T-helper 1 cell treated with Interleukin-12 subunit alpha and Interleukin-12 subunit beta and Interleukin-4 antibody, amounts not matched to agents 30 μg/mL and 1 μg/mL, for 36 hours (primary cell): ENCODE measurements around the gene APOBEC3F.
A peak's percentile ranks its signal among the peaks of the same experiment; 100 is the strongest.
"Not testable (repeated sequence)": the region's sequence is repeated elsewhere in the genome, so short reads cannot be mapped to it uniquely, and the experiment has no call there.

Source experiments
- H3K27ac Mint-ChIP-seq: one replicate; pipeline ENCODE4 v1.8.0; 2021; ENCODE audit warnings: mild to moderate bottlenecking, mixed read lengths
- H3K27me3 Mint-ChIP-seq: one replicate; pipeline ENCODE4 v1.8.0; 2021; ENCODE audit warnings: low read depth, mixed read lengths
- H3K36me3 Mint-ChIP-seq: one replicate; pipeline ENCODE4 v1.8.0; 2021; ENCODE audit warnings: low read depth, mixed read lengths
- H3K4me1 Mint-ChIP-seq: one replicate; pipeline ENCODE4 v1.8.0; 2021; ENCODE audit warnings: low read depth, mixed read lengths
- H3K4me3 Mint-ChIP-seq: one replicate; pipeline ENCODE4 v1.8.0; 2021; ENCODE audit warnings: mild to moderate bottlenecking, moderate library complexity, mixed read lengths
- H3K9me3 Mint-ChIP-seq: one replicate; pipeline ENCODE4 v1.8.0; 2021; ENCODE audit warnings: mixed read lengths

The APOBEC3F gene

DNA sequence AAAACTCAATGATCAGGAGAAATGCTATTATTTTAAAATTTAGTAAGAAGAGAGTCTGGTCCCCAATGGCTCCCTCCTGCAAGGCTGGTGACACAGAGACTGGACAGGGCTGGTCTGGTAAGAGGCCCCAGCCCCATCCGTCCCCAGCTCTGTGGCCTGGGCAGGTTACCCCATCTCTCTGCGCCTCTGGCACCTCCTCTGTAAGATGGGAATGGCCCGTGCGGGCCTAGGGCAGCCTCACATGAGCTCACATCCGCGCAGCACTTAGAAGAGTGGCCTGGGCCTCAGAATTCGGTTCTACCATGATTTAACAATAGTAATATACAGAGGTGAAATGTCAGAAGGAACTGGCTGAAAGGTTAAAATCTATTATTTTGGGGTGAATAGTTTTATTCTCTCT, 1.2 kb downstream of the APOBEC3F start:
- Mint-ChIP-seq H3K27ac (peak overlapping the region; percentile 36), H3K4me1 (peaks cover 29% of the 10 kb centered on the region), H3K36me3 (peaks cover 13% of the 10 kb centered on the region), H3K27me3 (no peaks in the 10 kb centered on the region), H3K4me3 (peak overlapping the region; percentile 88), H3K9me3 (no peaks in the 10 kb centered on the region)

DNA sequence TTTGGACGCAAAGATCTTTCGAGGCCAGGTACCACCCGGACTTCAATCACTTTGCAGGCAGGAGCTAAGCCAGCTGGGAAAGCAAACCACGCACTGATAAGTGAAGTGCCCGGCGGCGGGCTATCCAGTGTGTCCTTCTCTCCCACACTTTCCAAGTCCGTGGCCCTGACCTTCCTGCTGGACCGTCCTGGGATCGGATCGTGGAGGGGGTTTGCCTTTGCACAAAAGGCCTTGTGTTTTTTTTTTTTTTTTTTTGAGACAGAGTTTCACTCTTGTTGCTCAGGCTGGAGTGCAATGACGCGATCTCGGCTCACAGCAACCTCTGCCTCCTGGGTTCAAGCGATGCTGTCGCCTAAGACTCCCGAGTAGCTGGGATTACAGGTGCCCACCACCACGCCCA, 2.4 kb downstream of the APOBEC3F start:
- Mint-ChIP-seq H3K36me3 (peaks cover 13% of the 10 kb centered on the region), H3K4me1 (peaks cover 26% of the 10 kb centered on the region)
- H3K27ac Mint-ChIP-seq, H3K27me3 Mint-ChIP-seq, H3K4me3 Mint-ChIP-seq, H3K9me3 Mint-ChIP-seq: not testable (repeated sequence)

DNA sequence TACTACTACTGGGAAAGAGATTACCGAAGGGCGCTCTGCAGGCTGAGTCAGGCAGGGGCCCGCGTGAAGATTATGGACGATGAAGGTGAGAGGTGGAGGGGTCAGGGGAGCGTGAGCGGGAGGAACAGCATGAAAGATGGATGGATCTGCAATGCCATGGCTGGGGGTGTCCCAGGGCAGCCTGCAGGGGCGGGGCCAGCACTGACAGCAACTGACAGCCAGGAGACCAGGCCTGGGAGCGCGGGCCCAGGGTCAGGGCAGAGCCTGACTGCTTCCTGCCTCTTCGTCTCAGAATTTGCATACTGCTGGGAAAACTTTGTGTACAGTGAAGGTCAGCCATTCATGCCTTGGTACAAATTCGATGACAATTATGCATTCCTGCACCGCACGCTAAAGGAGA, 4.5 kb downstream of the APOBEC3F start:
- not testable (repeated sequence) for H3K27ac Mint-ChIP-seq, H3K9me3 Mint-ChIP-seq, H3K27me3 Mint-ChIP-seq, H3K4me3 Mint-ChIP-seq
- H3K36me3 Mint-ChIP-seq: peaks cover 15% of the 10 kb centered on the region
- H3K4me1 Mint-ChIP-seq: peaks cover 22% of the 10 kb centered on the region

DNA sequence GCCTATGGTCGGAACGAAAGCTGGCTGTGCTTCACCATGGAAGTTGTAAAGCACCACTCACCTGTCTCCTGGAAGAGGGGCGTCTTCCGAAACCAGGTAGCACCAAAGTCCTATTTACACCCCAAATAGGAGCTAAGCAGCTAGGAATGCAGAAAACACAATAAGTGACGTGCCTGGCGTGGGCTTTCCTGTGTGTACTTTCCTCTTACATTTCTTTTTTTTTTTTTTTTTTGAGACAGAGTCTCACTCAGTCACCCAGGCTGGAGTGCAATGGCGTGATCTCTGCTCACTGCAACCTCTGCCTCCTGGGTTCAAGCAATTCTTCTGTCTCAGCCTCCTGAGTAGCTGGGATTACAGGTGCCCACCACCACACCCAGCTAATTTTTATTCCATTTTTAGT, 8.8 kb downstream of the APOBEC3F start:
- H3K36me3 Mint-ChIP-seq: peaks cover 14% of the 10 kb centered on the region
- not testable (repeated sequence) for H3K27ac Mint-ChIP-seq, H3K27me3 Mint-ChIP-seq, H3K4me1 Mint-ChIP-seq, H3K4me3 Mint-ChIP-seq, H3K9me3 Mint-ChIP-seq

DNA sequence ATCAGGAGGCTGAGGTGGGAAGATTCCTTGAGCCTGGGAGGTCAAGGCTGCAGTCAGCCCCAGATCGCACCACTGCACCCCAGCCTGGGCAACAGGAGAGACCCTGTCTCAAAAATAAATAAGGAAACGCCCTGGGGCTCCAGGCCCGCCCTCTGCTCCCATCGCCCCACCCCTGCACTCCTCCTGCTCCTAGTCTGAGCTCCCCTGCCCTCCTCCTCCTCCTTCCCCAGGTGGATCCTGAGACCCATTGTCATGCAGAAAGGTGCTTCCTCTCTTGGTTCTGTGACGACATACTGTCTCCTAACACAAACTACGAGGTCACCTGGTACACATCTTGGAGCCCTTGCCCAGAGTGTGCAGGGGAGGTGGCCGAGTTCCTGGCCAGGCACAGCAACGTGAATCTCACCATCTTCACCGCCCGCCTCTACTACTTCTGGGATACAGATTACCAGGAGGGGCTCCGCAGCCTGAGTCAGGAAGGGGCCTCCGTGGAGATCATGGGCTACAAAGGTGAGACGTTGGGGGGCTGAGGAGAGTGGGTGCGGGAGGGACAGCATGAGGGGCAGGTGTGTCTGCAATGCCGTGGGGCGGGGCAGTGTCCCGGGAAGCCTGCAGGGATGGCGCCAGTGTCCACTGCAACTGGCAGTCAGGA, 11.3 kb downstream of the APOBEC3F start:
- not testable (repeated sequence) for H3K27ac Mint-ChIP-seq, H3K36me3 Mint-ChIP-seq, H3K4me3 Mint-ChIP-seq, H3K27me3 Mint-ChIP-seq, H3K9me3 Mint-ChIP-seq, H3K4me1 Mint-ChIP-seq

DNA sequence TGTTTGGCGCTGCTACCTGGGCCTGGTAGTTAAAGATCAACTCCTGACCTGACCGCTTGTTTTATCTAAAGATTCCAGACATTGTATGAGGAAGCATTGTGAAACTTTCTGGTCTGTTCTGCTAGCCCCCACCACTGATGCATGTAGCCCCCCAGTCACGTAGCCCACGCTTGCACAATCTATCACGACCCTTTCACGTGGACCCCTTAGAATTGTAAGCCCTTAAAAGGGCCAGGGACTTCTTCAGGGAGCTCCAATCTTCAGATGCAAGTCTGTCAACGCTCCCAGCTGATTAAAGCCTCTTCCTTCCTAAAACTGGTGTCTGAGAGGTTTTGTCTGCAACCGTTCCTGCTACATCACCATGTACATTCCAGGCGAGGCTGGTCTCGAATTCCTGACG, 15.0 kb downstream of the APOBEC3F start:
- Mint-ChIP-seq H3K4me3 (no peak overlapping the region), H3K27me3 (no peaks in the 10 kb centered on the region), H3K27ac (no peak overlapping the region), H3K9me3 (no peaks in the 10 kb centered on the region), H3K4me1 (no peaks in the 10 kb centered on the region), H3K36me3 (no peaks in the 10 kb centered on the region)

DNA sequence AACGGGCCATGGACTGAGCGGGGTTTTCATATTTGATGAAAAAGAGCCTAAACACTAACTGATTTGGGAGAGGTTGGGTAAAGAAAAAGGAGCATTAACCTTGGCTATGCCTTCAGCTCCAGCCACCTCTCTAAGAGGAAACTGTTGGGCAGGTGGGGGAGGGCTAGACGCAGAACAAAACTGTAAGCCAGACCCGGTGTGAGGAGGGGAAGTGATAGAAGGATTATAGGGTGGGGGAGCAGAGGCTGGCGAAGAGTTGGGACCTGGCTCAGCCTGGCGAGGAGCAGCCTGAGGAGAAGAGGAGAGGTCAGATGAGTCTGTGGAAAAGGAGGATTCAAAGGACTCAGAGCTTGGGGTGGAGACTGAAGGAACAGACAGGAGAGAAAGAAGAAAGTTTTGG, 20.6 kb downstream of the APOBEC3F start:
- not testable (repeated sequence) for H3K4me3 Mint-ChIP-seq, H3K9me3 Mint-ChIP-seq, H3K36me3 Mint-ChIP-seq, H3K27ac Mint-ChIP-seq, H3K4me1 Mint-ChIP-seq, H3K27me3 Mint-ChIP-seq

DNA sequence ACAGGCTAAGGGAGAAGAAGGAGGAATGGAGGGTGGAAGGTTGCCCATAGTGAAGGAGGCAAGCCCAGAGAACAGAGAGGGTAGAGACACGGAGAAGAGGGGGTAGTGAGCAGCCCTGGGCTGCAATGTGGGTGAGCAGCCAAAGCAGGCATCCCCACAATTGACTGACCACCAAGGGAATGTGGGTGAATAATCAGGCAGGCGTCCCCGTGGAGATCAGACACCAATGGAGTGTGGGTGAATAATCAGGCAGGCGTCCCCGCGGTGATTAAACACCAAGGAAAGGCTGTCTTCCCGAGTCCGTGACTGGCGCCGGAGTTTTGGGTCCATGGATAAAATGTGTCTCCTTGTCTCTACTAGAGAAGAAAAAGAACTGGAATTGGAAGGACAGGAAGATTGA, 21.3 kb downstream of the APOBEC3F start:
- not testable (repeated sequence) for H3K4me1 Mint-ChIP-seq, H3K27ac Mint-ChIP-seq, H3K36me3 Mint-ChIP-seq, H3K9me3 Mint-ChIP-seq, H3K4me3 Mint-ChIP-seq, H3K27me3 Mint-ChIP-seq

DNA sequence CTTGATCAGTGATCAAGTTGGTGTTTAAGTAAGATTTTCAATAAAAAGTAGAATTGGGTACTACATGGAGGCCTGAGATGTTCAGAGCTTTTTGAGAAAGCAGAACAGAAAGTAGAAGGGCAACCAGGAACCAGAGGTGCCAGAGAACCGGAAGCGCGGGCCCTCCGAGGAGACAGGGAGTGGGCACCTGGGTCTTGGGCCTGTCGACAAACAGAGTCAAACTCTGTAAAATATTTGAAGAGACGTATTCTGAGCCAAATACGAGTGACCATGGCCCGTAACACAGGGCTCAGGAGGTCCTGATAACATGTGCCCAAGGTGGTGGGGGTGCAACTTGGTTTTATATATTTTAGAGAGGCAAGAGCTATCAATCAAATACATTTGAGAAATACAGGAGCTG, 23.2 kb downstream of the APOBEC3F start:
- not testable (repeated sequence) for H3K4me1 Mint-ChIP-seq, H3K27ac Mint-ChIP-seq, H3K27me3 Mint-ChIP-seq, H3K9me3 Mint-ChIP-seq, H3K4me3 Mint-ChIP-seq, H3K36me3 Mint-ChIP-seq

DNA sequence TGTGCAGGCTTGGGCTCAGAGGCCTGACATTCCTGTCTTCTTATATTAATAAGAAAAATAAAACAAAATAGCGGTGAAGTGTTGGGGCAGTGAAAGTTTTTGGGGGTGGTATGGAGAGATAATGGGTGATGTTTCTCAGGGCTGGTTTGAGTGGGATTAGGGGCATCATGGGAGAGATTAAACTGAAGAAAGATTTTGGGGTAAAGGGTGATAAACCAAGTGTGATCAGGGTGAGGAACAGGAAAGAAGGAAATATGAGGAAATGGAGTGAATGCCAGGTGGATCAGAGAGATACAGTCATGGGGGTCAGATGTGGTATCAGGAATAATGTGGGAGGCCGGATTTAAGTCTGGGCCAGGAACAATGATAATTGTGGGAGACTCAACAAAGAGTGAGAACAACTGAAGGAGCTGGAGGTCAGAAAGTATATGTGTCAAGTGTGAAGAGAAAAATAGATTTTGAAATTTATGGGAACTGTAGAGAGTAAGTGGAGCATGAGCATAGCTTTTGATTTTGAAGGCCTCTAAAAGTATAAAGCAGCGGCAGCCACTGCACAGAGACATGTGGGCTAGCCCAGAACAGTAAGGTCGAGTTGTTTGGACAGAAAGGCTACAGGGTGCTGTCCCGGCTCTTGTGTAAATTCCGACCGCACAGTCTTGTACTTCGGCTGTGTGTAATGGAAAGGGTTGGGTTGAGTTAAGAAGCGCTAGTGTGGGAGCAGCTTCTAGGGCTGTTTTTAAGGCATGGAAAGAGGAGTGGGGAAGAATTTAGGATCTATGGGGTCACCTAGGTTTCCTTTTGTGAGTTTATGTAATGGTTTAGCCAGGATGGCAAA, 26.0 kb downstream of the APOBEC3F start:
- not testable (repeated sequence) for H3K4me1 Mint-ChIP-seq, H3K36me3 Mint-ChIP-seq, H3K27me3 Mint-ChIP-seq, H3K4me3 Mint-ChIP-seq, H3K9me3 Mint-ChIP-seq, H3K27ac Mint-ChIP-seq

DNA sequence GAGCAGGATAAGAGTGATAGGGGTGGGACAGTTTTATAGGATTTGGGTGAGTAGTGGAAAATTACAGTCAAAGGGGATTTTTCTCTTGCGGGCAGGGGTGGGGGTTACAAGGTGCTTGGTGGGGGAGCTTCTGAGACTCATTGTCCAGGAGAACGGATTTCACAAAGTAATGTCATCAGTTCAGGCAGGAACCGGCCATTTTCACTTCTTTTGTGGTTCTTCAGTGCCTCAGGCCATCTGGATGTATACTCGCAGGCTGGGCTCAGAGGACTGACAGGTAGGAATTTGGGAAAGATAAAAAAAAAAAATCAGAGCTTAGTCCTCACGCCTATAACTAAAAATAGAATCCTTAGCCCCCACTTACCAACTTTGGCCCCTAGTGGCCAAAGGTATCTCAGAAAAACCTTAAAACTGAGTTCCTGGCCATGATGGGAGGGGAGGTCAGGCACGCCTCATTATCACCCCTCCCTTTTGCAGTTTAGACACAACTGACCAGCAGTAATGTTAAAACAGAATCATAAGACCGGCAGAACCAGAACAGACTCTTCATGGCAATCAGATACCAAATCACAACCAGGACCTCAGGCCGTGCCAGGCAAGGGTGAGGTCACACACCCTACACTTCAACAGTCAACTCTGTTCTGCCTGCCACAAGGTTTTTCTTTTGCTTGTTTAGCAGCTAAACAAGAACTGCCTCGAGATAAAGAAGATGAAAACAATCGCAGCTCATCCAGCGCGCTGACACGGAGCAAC, 27.5 kb downstream of the APOBEC3F start:
- no peaks in the 10 kb centered on the region for H3K9me3 Mint-ChIP-seq
- H3K27me3 Mint-ChIP-seq: peaks cover 6% of the 10 kb centered on the region
- H3K4me1 Mint-ChIP-seq: no peaks in the 10 kb centered on the region
- no peak overlapping the region for H3K27ac Mint-ChIP-seq
- H3K4me3 Mint-ChIP-seq: no peak overlapping the region
- no peaks in the 10 kb centered on the region for H3K36me3 Mint-ChIP-seq

DNA sequence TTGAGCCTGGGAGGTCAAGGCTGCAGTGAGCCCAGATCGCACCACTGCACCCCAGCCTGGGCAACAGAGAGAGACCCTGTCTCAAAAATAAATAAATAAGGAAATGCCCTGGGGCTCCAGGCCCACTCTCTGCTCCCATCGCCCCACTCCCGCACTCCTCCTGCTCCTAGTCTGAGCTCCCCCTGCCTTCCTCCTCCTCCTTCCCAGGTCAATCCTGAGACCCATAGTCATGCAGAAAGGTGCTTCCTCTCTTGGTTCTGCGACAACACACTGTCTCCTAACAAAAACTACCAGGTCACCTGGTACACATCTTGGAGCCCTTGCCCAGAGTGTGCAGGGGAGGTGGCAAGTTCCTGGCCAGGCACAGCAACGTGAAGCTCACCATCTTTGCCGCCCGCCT, 29.5 kb downstream of the APOBEC3F start:
- Mint-ChIP-seq H3K27me3 (peaks cover 6% of the 10 kb centered on the region), H3K27ac (no peak overlapping the region), H3K36me3 (no peaks in the 10 kb centered on the region)

DNA sequence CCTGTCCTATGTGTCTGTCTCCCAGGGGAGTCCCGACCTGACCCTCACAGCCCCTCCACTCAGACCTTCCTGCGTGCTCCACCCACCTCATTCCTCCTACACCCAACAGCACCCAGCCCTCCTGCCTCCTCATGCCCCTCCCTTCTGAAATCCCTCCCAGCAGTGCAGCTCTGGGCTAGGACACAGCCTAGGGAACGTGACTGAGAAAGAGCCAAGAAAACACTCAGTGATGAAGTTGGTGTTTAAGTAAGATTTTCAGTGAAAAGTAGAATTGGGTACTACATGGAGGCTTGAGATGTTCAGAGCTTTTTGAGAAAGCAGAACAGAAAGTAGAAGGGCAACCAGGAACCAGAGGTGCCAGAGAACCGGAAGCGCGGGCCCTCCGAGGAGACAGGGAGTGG, 31.9 kb downstream of the APOBEC3F start:
- H3K27me3 Mint-ChIP-seq, H3K27ac Mint-ChIP-seq, H3K36me3 Mint-ChIP-seq, H3K4me3 Mint-ChIP-seq, H3K9me3 Mint-ChIP-seq: not testable (repeated sequence)
- peaks cover 11% of the 10 kb centered on the region for H3K4me1 Mint-ChIP-seq

More for the DNA sequence above, 29.5 kb downstream of the APOBEC3F start:
- Mint-ChIP-seq H3K9me3 (no peaks in the 10 kb centered on the region), H3K4me1 (peaks cover 3% of the 10 kb centered on the region), H3K4me3 (no peak overlapping the region)

DNA sequence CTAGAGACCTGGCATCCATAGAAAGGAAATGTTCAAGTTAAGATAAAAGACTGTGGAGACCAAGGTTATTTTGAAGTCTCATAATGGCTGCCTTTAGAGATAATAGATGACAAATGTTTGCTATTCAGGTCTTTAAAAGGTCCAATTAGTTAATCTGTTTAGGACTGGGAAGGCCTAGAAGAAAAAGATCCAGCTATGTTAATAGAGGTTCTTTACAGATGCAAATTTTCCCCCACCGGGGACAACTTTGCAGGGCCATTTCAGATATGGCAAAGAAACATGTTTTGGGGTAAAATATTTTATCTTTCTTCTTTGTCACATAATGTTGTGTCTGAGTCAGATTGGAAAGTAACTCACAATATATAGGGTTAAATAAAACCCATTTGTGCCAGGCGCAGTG, 33.3 kb downstream of the APOBEC3F start:
- peaks cover 6% of the 10 kb centered on the region for H3K27me3 Mint-ChIP-seq
- H3K9me3 Mint-ChIP-seq: no peaks in the 10 kb centered on the region
- peaks cover 20% of the 10 kb centered on the region for H3K4me1 Mint-ChIP-seq
- peaks cover 13% of the 10 kb centered on the region for H3K36me3 Mint-ChIP-seq
- no peak overlapping the region for H3K27ac Mint-ChIP-seq
- H3K4me3 Mint-ChIP-seq: no peak overlapping the region
